ENCODE results near the gene COL2A1.

COL2A1 gene

GRCh38 chr12:47988073-47989022, 15.9 kb downstream of the COL2A1 start:
- no peak for DNase-seq

GRCh38 chr12:47987411-47988072, 16.7 kb downstream of the COL2A1 start:
- no peak for DNase-seq

GRCh38 chr12:47986832-47987231, 17.4 kb downstream of the COL2A1 start:
- no peak for DNase-seq

- no peak for DNase-seq
Measured at GRCh38 chr12:47986291-47986660, 18.0 kb downstream of the COL2A1 start.

GRCh38 chr12:47985596-47986290, 18.5 kb downstream of the COL2A1 start:
- DNase-seq, result no peak

- DNase-seq, result no peak
Measured at GRCh38 chr12:47984331-47984801, 19.9 kb downstream of the COL2A1 start.

- no peak for DNase-seq
Measured at GRCh38 chr12:47983541-47984115, 20.6 kb downstream of the COL2A1 start.

- no peak for DNase-seq
Measured at GRCh38 chr12:47982770-47983169, 21.5 kb downstream of the COL2A1 start.

- DNase-seq, result no peak
Measured at GRCh38 chr12:47982311-47982710, 22.0 kb downstream of the COL2A1 start.

- no peak for DNase-seq
Measured at GRCh38 chr12:47981496-47982260, 22.6 kb downstream of the COL2A1 start.

GRCh38 chr12:47980779-47981495, 23.3 kb downstream of the COL2A1 start:
- no peak for DNase-seq

GRCh38 chr12:47980197-47980596, 24.1 kb downstream of the COL2A1 start:
- DNase-seq, result no peak

- DNase-seq, result no peak
Measured at GRCh38 chr12:47979686-47980085, 24.6 kb downstream of the COL2A1 start.

- no peak for DNase-seq
Measured at GRCh38 chr12:47979166-47979565, 25.1 kb downstream of the COL2A1 start.

- DNase-seq, result no peak
Measured at GRCh38 chr12:47978598-47978873, 25.7 kb downstream of the COL2A1 start.

GRCh38 chr12:47977772-47978597, 26.3 kb downstream of the COL2A1 start:
- DNase-seq, result no peak

- DNase-seq, result no peak
Measured at GRCh38 chr12:47977046-47977771, 27.1 kb downstream of the COL2A1 start.

GRCh38 chr12:47975816-47976215, 28.5 kb downstream of the COL2A1 start:
- no peak for DNase-seq

GRCh38 chr12:47975036-47975620, 29.1 kb downstream of the COL2A1 start:
- DNase-seq, result no peak

GRCh38 chr12:47973870-47974269, 30.4 kb downstream of the COL2A1 start:
- DNase-seq, result no peak

Data from activated CD8-positive, alpha-beta memory T cell treated with anti-CD3 and anti-CD28 coated beads, Interleukin-2, amount 50 U/mL, for 48 hours (primary cell).